WTC11 (cell line): ENCODE data around the gene COL17A1. TPM values are rescaled to one million over a fixed set of nuclear protein-coding genes. Genes with fewer than 3 reads are reported as not detected.

Source experiments
- ATAC-seq: fragments of 200-7000 bp; cut with Tn5 transposase; 2 replicates; pipeline ENCODE4 v1.10.0; 2021; ENCODE audit warnings: mild to moderate bottlenecking, moderate library complexity
- CTCF ChIA-PET: fragments of 300-600 bp; sonication (Branson Sonifier 250); formaldehyde crosslinking; loops from one replicate; lab custom pipeline; 2021; ENCODE audit warnings: antibody characterized with exemption; lab: Charles Lee
- POLR2A ChIA-PET: fragments of 350-600 bp; sonication (Branson Sonifier 250); formaldehyde crosslinking; loops from one replicate; lab custom pipeline; 2021; ENCODE audit warnings: antibody characterized with exemption; lab: Charles Lee
- DNase-seq: peaks from one replicate; pipeline ENCODE4 v3.0.0; 2021; ENCODE audit warnings: low spot score
- H3K27ac Mint-ChIP-seq: 2 replicates; pipeline ENCODE4 v1.8.0; 2021; ENCODE audit warnings: mixed read lengths
- H3K27me3 Mint-ChIP-seq: 2 replicates; pipeline ENCODE4 v1.8.0; 2021; ENCODE audit warnings: low read depth, mild to moderate bottlenecking, moderate library complexity, mixed read lengths
- H3K36me3 Mint-ChIP-seq: 2 replicates; pipeline ENCODE4 v1.8.0; 2021; ENCODE audit warnings: mixed read lengths
- H3K4me1 Mint-ChIP-seq: 2 replicates; pipeline ENCODE4 v1.8.0; 2022; ENCODE audit warnings: mixed read lengths
- H3K4me3 Mint-ChIP-seq: 2 replicates; pipeline ENCODE4 v1.8.0; 2021; ENCODE audit warnings: mild to moderate bottlenecking, moderate library complexity, mixed read lengths
- H3K9me3 Mint-ChIP-seq: 2 replicates; pipeline ENCODE4 v1.8.0; 2021; ENCODE audit warnings: mixed read lengths
- CBFB ChIP-seq: sonication (generic); formaldehyde crosslinking; IDR thresholded peaks from 2 replicates; pipeline ENCODE4 v1.8.1; 2022; ENCODE audit warnings: mild to moderate bottlenecking, low read depth, missing genetic modification reagents
- ESRRA ChIP-seq: sonication (generic); formaldehyde crosslinking; IDR thresholded peaks from 2 replicates; pipeline ENCODE4 v1.8.1; 2022; ENCODE audit warnings: mild to moderate bottlenecking, missing genetic modification reagents, borderline replicate concordance
- ETV6 ChIP-seq: sonication (generic); formaldehyde crosslinking; IDR thresholded peaks from 2 replicates; pipeline ENCODE4 v1.8.1; 2022; ENCODE audit warnings: mild to moderate bottlenecking, missing genetic modification reagents
- FOXJ3 ChIP-seq: sonication (generic); formaldehyde crosslinking; IDR thresholded peaks from 2 replicates; pipeline ENCODE4 v1.9.0; 2021; ENCODE audit warnings: missing genetic modification reagents, mild to moderate bottlenecking, borderline replicate concordance
- GABPB1 ChIP-seq: sonication (generic); formaldehyde crosslinking; IDR thresholded peaks from 2 replicates; pipeline ENCODE4 v1.8.1; 2023; ENCODE audit warnings: mild to moderate bottlenecking, missing genetic modification reagents
- MXD4 ChIP-seq: fragments of 250-450 bp; sonication (Bioruptor Pico); IDR thresholded peaks from 2 replicates; pipeline ENCODE4 v1.8.0; 2021; ENCODE audit warnings: mild to moderate bottlenecking, moderate library complexity, borderline replicate concordance
- MYBL2 ChIP-seq: sonication (generic); formaldehyde crosslinking; IDR thresholded peaks from 2 replicates; pipeline ENCODE4 v1.8.1; 2023; ENCODE audit warnings: mild to moderate bottlenecking, moderate library complexity, missing genetic modification reagents
- NFATC4 ChIP-seq: fragments of 250-450 bp; sonication (Bioruptor Pico); IDR thresholded peaks from 2 replicates; pipeline ENCODE4 v1.9.0; 2021; ENCODE audit warnings: mild to moderate bottlenecking
- SMAD3 ChIP-seq: sonication (generic); formaldehyde crosslinking; IDR thresholded peaks from 2 replicates; pipeline ENCODE4 v1.8.0; 2022; ENCODE audit warnings: missing genetic modification reagents, mild to moderate bottlenecking, borderline replicate concordance
- TCF7 ChIP-seq: sonication (generic); formaldehyde crosslinking; IDR thresholded peaks from 2 replicates; pipeline ENCODE4 v1.8.0; 2022; ENCODE audit warnings: mild to moderate bottlenecking, low read depth, missing genetic modification reagents, moderate library complexity
- ZNF138 ChIP-seq: sonication (generic); formaldehyde crosslinking; conservative IDR thresholded peaks from 2 replicates; pipeline ENCODE4 v1.8.1; 2022; ENCODE audit warnings: mild to moderate bottlenecking, moderate library complexity, missing genetic modification reagents
- total RNA-seq: library from RNA; stranded (reverse); gene quantifications from 3 replicates; pipeline ENCODE4 v1.2.3, GENCODE V29; 2021
- TF ChIP-seq, protein P1 (sequence below): sonication (generic); formaldehyde crosslinking; IDR thresholded peaks from 2 replicates; pipeline ENCODE4 v1.8.1; 2023; ENCODE audit warnings: mild to moderate bottlenecking, missing genetic modification reagents, borderline replicate concordance
- TF ChIP-seq, protein P2 (sequence below): sonication (generic); formaldehyde crosslinking; IDR thresholded peaks from 2 replicates; pipeline ENCODE4 v1.8.0; 2023; ENCODE audit warnings: missing genetic modification reagents
- TF ChIP-seq, protein P3 (sequence below): fragments of 250-450 bp; sonication (Bioruptor Pico); IDR thresholded peaks from 2 replicates; pipeline ENCODE4 v1.8.0; 2021; ENCODE audit warnings: mild to moderate bottlenecking
- TF ChIP-seq, protein P4 (sequence below): sonication (generic); formaldehyde crosslinking; IDR thresholded peaks from 2 replicates; pipeline ENCODE4 v1.8.0; 2022; ENCODE audit warnings: mild to moderate bottlenecking, missing genetic modification reagents
- TF ChIP-seq, protein P5 (sequence below): sonication (generic); formaldehyde crosslinking; conservative IDR thresholded peaks from 2 replicates; pipeline ENCODE4 v1.8.1; 2023; ENCODE audit warnings: mild to moderate bottlenecking, low read depth, missing genetic modification reagents, moderate library complexity
- TF ChIP-seq, protein P6 (sequence below): sonication (generic); formaldehyde crosslinking; IDR thresholded peaks from 2 replicates; pipeline ENCODE4 v1.8.1; 2022; ENCODE audit warnings: mild to moderate bottlenecking, moderate library complexity, missing genetic modification reagents

Gene COL17A1
- total RNA-seq, 1 experiment from 2014 or later = 1.5 TPM

DNA sequence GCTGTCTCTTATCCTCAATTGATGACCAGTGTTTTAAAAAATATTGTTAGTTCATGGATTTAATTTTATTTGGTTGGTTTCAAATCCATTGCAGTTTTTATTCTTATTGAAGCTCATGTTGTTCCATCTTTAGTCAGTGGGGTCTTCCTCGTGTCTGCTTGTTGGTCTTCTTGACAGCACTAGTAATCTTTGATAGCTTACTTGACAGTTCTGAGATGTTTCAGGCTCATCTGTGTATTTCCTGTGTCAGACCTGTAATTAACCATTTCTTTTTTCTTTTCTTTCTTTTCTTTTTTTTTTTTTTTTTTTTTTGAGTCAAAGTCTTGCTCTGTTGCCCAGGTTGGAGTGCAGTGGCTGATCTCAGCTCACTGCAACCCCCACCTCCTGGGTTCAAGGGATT, 90.5 kb downstream of the COL17A1 start:
- H3K4me3 Mint-ChIP-seq = no peak overlapping the region
- ChIA-PET POLR2A (interaction anchor here (0.7 kb wide), 1 partner anchor 125 kb away, joined by 5 read pairs; no protein-coding TSS in a partner anchor), CTCF (interaction anchor here (0.7 kb wide), 1 partner anchor 889 kb away, joined by 4 read pairs; no protein-coding TSS in a partner anchor)
- no peak for DNase-seq
- H3K36me3 Mint-ChIP-seq = peaks cover 4% of the 10 kb centered on the region; the same call in 1 of the 2 replicates
- no peak for TF ChIP-seq NFATC4
- TF ChIP-seq CBFB (CRISPR knock-in tag) = no peak
- TF ChIP-seq SMAD3 = no peak
- TF ChIP-seq FOXJ3 (CRISPR knock-in tag) = no peak
- TF ChIP-seq TCF7 = no peak
- TF ChIP-seq, protein P1, sequence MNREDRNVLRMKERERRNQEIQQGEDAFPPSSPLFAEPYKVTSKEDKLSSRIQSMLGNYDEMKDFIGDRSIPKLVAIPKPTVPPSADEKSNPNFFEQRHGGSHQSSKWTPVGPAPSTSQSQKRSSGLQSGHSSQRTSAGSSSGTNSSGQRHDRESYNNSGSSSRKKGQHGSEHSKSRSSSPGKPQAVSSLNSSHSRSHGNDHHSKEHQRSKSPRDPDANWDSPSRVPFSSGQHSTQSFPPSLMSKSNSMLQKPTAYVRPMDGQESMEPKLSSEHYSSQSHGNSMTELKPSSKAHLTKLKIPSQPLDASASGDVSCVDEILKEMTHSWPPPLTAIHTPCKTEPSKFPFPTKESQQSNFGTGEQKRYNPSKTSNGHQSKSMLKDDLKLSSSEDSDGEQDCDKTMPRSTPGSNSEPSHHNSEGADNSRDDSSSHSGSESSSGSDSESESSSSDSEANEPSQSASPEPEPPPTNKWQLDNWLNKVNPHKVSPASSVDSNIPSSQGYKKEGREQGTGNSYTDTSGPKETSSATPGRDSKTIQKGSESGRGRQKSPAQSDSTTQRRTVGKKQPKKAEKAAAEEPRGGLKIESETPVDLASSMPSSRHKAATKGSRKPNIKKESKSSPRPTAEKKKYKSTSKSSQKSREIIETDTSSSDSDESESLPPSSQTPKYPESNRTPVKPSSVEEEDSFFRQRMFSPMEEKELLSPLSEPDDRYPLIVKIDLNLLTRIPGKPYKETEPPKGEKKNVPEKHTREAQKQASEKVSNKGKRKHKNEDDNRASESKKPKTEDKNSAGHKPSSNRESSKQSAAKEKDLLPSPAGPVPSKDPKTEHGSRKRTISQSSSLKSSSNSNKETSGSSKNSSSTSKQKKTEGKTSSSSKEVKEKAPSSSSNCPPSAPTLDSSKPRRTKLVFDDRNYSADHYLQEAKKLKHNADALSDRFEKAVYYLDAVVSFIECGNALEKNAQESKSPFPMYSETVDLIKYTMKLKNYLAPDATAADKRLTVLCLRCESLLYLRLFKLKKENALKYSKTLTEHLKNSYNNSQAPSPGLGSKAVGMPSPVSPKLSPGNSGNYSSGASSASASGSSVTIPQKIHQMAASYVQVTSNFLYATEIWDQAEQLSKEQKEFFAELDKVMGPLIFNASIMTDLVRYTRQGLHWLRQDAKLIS (CRISPR knock-in tag) = no peak
- no peak for TF ChIP-seq MYBL2 (CRISPR knock-in tag)
- no peak for TF ChIP-seq GABPB1
- TF ChIP-seq, protein P2, sequence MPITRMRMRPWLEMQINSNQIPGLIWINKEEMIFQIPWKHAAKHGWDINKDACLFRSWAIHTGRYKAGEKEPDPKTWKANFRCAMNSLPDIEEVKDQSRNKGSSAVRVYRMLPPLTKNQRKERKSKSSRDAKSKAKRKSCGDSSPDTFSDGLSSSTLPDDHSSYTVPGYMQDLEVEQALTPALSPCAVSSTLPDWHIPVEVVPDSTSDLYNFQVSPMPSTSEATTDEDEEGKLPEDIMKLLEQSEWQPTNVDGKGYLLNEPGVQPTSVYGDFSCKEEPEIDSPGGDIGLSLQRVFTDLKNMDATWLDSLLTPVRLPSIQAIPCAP (CRISPR knock-in tag) = no peak
- TF ChIP-seq, protein P3, sequence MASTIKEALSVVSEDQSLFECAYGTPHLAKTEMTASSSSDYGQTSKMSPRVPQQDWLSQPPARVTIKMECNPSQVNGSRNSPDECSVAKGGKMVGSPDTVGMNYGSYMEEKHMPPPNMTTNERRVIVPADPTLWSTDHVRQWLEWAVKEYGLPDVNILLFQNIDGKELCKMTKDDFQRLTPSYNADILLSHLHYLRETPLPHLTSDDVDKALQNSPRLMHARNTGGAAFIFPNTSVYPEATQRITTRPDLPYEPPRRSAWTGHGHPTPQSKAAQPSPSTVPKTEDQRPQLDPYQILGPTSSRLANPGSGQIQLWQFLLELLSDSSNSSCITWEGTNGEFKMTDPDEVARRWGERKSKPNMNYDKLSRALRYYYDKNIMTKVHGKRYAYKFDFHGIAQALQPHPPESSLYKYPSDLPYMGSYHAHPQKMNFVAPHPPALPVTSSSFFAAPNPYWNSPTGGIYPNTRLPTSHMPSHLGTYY (CRISPR knock-in tag) = no peak
- no peak for TF ChIP-seq ZNF138
- TF ChIP-seq MXD4 (CRISPR knock-in tag) = no peak
- TF ChIP-seq, protein P4, sequence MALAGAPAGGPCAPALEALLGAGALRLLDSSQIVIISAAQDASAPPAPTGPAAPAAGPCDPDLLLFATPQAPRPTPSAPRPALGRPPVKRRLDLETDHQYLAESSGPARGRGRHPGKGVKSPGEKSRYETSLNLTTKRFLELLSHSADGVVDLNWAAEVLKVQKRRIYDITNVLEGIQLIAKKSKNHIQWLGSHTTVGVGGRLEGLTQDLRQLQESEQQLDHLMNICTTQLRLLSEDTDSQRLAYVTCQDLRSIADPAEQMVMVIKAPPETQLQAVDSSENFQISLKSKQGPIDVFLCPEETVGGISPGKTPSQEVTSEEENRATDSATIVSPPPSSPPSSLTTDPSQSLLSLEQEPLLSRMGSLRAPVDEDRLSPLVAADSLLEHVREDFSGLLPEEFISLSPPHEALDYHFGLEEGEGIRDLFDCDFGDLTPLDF (CRISPR knock-in tag) = no peak
- TF ChIP-seq, protein P5, sequence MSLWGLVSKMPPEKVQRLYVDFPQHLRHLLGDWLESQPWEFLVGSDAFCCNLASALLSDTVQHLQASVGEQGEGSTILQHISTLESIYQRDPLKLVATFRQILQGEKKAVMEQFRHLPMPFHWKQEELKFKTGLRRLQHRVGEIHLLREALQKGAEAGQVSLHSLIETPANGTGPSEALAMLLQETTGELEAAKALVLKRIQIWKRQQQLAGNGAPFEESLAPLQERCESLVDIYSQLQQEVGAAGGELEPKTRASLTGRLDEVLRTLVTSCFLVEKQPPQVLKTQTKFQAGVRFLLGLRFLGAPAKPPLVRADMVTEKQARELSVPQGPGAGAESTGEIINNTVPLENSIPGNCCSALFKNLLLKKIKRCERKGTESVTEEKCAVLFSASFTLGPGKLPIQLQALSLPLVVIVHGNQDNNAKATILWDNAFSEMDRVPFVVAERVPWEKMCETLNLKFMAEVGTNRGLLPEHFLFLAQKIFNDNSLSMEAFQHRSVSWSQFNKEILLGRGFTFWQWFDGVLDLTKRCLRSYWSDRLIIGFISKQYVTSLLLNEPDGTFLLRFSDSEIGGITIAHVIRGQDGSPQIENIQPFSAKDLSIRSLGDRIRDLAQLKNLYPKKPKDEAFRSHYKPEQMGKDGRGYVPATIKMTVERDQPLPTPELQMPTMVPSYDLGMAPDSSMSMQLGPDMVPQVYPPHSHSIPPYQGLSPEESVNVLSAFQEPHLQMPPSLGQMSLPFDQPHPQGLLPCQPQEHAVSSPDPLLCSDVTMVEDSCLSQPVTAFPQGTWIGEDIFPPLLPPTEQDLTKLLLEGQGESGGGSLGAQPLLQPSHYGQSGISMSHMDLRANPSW (CRISPR knock-in tag) = no peak
- TF ChIP-seq, protein P6, sequence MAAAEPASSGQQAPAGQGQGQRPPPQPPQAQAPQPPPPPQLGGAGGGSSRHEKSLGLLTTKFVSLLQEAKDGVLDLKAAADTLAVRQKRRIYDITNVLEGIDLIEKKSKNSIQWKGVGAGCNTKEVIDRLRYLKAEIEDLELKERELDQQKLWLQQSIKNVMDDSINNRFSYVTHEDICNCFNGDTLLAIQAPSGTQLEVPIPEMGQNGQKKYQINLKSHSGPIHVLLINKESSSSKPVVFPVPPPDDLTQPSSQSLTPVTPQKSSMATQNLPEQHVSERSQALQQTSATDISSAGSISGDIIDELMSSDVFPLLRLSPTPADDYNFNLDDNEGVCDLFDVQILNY (CRISPR knock-in tag) = no peak
- TF ChIP-seq ESRRA (CRISPR knock-in tag) = no peak
- no peak for TF ChIP-seq ETV6 (CRISPR knock-in tag)
- TF ChIP-seq, all 79 proteins: peak for 0
- no peak for ATAC-seq
- H3K4me1 Mint-ChIP-seq = no peaks in the 10 kb centered on the region
- no peaks in the 10 kb centered on the region for H3K9me3 Mint-ChIP-seq
- H3K27me3 Mint-ChIP-seq = no peaks in the 10 kb centered on the region
- H3K27ac Mint-ChIP-seq = no peak overlapping the region
